NCI-H128 (cell line): ENCODE measurements around the gene MGAT4B.
"Not testable (repeated sequence)": the region's sequence is repeated elsewhere in the genome, so short reads cannot be mapped to it uniquely, and the experiment has no call there.

Source experiments
- DNase-seq: peaks from one replicate; lab custom pipeline; 2025; ENCODE audit not compliant: unreplicated experiment; lab: John Stamatoyannopoulos, UW

The MGAT4B gene

DNA sequence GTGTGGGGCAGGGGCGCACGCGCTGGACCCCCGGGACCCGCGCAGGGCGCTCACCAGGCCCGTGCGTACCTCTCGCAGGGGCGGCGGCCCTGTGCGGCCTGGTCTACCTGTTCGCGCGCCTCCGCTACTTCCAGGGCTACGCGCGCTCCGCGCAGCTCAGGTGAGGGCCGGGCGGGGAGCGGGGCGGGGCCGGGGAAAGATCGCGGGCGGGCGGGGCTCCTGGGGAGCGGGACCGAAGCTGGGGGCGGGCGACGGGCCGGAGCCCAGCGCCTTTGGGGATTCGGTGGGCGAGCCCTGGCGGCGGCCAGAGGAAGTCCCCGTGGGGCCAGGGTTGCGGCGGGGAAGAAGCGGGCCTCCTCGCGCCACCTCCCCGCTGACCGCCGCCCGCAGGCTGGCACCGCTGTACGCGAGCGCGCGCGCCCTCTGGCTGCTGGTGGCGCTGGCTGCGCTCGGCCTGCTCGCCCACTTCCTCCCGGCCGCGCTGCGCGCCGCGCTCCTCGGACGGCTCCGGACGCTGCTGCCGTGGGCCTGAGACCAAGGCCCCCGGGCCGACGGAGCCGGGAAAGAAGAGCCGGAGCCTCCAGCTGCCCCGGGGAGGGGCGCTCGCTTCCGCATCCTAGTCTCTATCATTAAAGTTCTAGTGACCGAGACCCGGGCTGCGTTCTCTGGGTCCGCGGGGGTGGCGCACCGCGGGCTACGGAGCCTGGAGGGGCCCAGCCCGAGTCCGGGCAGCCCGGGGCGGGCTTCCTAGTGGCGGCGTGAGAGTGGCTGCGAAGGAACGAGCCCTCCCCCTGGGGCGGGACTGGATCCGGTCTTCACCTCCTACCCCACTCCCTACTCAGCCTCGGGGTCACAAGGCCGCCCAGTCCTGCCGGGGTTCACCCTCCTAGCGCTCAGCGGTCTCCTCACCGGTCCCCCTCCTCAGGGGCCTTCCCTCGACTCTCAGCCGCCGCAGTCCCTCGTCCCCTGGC, 10.5 kb downstream of the MGAT4B start:
- DNase-seq = peak; percentile 48

DNA sequence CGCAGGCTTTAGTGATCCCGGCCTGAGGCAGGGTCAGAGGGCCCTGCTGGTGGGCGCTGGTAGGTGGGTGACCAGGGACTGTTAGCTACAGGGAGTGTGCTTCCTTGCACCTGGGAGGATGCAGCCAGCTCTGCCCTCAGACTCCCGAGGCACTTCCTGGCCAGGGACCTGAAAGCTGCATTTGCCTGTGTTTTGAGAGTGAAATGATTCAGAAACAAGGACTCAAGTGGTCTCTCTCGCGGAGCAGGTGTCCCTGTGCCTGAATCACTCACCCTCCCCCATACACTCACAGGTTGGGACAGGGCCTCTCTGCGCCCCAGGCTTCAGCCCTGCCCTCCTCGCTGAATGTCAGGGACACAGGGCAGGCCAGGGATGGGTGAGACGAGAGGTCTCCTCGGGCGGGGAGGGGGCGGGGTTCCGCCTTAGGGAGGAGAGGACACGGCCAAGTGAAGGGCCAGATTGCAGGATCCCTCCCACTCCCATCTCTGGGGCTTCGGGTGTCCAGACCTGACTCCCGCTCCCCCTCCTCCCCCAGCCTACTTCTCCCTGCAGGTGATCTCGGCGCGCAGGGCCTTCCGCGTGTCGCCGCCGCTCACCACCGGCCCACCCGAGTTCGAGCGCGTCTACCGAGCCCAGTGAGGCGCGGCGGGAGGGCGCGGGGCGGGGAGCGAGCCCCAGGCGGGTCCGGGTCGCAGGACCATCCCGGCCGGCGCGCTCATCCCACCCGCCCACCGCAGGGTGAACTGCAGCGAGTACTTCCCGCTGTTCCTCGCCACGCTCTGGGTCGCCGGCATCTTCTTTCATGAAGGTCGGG, 11.4 kb downstream of the MGAT4B start:
- peak; percentile 54 for DNase-seq

DNA sequence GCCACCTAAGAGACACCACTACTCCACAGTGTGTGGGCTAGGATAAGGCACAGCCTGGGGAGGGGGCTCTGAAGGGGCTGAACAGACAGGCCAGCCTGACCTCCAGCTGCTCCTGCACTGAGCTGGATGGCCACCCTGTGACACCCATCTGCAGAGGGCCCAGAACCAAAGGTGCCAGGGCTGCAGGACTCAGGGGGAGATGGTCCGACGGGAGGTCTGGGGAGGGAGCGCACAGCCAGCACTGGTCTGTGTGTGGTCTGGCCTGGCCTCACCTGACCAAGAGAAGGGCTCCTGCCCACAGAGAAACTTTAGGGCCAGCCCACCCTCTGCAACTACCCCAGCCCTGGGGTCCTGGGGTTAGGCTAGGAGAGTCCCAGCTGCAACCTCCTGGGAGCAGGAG, 12.1 kb downstream of the MGAT4B start:
- DNase-seq = no peak

DNA sequence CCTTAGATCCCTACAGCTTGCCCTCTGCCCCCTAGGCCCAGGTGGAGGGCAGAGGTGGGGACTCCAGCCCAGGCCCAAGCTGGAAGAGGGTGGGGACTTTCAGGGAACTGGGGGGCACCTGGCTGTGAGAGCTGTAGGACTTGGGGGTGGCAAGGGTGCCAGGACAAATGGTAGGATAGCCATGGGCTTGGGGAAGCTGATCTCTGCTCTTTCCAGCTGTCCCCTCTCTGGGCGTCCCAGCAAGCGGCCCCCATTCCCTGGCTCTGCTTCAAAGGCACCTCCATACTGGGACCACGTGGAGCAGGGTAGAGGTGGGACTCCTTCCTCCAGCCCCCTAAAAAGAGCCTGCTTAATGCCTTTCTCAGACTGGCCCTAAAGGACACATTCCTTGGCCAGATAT, 12.5 kb downstream of the MGAT4B start:
- no peak for DNase-seq

DNA sequence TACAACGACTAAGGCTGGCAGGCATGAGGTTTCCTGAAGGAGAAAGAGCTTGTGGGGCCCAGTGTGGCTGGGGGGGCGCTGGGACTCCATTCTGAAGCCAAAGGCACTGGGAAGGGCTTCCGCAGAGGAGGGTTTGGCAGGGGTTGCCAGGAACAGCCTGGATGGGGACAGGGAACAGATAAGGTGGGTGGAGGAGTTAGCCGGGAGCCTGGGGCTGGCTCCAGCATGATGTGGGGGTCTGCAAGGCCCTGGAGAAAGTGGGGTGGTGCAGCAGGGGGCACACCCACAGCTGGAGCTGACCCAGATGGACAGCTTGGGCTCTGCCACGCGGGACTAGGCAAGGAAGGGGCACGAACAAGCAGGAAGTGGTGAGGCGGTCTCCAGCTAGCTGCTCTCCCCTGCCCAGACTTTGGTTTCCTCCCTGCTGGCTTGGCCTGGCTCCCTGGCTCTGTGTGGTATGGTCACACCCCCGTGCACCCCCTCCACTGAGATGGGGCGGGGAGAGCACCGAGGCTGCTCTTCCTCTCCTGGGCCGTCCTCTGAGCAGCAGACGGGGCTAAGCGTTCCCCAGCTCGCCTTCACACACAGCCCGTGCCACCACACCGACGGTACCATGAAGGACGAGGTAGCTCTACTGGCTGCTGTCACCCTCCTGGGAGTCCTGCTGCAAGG, 13.1 kb downstream of the MGAT4B start, which contains the start of gene LTC4S:
Gene LTC4S (plus strand): TSS at position 519 of the 672 bp plus-strand sequence. CDS start 95 bp downstream, at position 614.
- no peak for DNase-seq

DNA sequence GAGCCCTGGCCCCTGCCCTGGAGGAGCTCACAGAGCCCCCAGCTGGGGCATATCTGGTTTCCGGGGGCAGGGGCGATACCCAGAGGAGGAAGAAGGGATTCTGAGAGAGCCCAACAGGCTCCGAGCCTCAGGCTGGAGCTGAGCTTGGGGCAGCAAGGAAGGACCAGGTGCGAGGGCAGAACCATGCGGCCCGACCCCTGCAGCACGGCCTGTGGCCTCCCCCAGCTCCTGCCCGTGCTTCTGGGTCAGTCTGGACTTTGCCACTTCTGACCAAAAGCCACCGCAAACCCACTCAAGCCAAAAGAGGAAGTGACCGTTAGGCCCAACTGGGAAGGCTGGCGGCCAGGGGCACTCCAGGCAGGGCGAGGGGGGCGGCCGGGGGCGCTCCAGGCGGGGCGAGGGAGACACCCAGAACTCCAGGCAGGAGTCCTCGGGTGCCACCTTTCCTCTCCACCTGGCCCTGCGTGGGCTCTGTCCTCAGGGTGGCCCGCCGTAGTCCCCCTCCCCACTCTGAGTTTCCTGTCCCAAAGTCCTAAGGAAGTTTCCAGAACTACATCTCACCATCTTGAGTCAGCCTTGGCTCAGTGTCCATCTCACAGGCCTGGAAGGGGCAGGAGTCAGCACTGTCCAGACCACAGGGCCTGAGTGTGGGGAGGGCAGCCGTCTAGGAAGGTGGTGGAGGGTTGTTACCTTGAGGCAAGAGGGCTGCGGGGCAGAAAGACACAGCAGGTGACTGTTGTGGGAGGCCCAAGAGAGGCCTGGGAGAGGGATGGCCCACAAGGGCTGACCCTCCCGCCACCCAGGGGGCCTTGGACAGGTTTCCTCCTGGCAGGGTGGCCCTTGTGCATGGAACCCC, 13.8 kb downstream of the MGAT4B start:
- DNase-seq = no peak

DNA sequence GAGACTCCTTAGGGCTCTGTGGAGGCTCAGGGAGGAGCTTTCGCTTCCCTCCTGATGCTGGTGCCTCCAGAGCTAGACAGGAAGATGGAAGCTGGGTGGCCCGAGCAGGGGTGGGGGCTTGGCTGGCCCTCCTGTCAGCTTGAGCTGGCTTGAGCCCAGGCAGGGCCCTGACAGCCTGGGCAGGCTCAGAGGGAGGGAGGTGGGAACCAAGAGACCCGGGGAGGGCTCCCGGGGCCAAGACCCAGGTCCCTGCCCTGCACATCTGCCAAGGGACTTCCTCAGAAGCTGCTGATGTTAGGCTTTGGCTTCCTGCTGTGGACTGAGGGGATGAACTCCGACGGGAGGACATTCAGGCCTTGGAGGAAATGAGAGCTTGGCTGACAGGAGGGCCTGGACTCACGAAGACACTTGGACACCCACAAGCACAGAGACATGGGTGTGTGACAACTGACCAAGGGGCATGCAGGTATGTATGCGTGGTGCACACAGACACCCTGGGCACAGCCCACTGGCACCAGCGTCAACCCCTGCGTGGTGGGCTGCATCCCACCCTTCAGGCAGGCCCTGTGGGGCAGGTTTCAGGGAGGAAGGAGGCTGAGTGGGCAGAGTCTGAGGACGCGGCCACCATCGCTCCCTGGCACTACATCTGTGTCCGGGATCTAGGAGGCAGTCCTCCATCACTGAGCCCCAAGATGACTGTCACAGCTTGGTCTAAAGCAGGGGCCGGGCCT, 14.6 kb downstream of the MGAT4B start:
- DNase-seq = no peak

DNA sequence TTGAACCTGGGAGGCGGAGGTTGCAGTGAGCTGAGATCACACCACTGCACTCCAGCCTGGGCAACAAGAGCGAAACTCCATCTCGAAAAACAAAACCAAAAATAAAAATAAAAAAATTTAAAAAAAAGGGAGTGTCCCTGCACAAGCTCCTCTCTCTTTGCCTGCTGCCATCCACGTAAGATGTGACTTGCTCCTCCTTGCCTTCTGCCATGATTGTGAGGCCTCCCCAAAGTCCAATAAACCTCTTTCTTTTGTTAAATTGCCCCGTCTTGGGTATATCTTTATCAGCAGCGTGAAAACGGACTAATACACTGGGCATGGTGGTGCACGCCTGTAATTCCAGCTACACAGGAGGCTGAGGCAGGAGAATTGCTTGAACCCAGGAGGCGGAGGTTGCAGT, 17.4 kb downstream of the MGAT4B start:
- not testable (repeated sequence) for DNase-seq

DNA sequence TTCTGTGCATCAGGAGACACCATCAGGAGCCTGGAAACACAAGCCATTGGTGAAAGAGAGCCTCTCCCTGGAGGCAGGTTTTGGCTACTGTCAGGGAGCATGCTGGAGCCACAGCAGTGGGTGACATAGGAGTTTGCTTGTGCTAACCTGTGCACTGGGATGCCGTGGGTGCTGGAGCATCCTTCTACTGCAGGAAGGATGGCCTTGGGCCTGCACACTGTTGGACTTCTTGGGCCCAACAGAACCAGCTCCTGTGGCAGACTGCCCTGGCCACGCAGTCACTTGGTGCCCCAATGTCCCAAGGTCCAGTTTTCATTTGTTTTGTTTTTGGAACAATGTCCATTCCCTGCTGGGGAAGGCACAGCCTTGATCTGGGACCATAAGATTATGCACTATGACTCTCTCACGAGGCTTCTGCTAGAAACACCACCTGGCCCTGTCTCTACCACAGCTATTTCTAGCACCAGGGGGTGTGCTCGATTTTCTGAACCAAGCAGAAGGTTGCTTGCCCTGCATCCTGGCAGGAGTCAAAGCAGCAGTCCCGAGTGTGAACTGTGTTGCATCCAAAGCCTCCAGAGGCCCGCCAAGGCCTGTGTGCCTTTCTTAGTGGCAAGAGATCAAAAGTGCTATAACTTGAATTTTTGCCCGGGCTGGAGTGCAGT, 18.3 kb downstream of the MGAT4B start:
- DNase-seq = no peak

DNA sequence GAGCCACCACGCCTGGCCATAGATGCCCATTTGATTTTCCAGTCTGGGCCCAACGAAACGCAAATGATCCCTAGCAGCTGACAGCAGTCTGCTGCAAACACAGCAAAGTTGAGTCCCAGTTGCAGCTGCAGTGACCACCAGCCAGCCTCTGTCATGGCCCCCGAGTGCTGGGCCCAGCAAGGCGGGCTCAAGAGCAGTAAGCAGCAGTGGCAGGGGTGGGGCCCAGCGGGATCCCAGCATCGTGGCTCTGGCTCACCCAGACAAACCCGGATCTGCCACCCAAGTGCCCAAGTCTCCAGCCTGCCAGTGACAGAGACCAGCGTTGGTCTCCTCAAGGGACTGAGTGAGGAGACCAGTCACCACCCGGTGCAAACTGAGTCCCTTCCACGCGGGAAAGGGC, 19.8 kb downstream of the MGAT4B start:
- DNase-seq = no peak

DNA sequence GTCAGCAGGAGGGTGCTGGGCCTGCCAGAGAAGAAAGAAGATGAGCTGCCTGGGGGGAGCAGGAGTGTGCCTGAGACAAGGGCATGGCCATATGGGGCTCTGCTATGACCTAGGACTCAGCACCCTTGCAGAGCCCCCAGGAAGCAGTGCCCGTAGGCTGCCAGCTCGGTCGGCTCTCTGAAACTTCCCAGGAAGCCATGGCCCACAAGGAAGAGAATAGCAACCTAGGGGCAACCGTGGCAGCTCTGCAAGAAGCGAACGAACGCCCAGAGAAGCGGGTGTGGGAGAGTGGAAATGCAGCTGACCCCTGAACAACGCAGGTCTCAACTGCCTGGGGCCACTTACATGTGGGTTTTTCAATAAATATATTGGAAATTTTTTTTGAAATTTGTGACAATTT, 23.5 kb downstream of the MGAT4B start:
- DNase-seq = no peak

DNA sequence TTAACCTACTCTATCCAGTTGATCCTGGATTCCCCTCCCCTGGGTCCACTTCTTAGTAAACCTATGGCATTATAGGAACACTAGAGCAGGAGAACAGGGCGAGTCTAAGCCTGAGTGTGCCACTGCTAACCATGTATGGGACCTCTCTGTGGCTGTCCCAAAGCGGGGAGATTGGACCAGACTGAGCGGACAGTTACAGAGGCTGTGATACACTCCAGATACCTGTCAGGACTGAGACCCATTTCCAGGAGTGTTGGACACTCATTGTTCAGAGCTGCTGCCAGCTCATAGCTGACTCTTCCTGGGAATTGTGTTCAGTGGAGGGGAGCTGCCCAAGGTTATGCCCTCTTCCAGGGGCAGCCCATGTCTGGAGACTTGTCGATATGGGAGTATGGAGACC, 24.8 kb downstream of the MGAT4B start:
- no peak for DNase-seq

DNA sequence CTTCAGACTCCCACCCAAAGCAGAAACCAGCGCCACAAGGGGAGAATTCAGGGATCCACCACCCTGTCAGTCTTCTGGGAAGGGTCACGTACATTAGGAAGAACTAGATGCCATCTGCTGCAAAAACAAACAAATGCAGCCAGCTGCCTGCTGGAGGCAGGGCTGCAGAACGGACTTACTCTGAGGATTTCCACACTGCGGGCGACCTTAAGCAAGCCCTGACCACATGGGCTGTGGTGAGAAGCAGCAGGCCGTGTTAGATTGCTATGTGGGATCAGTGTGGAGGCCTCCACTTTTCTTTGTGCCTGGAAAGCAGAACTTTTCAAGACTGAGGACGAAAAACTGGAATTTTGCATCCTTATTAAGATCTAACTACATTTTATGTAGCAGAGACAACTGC, 26.3 kb downstream of the MGAT4B start:
- DNase-seq = no peak

DNA sequence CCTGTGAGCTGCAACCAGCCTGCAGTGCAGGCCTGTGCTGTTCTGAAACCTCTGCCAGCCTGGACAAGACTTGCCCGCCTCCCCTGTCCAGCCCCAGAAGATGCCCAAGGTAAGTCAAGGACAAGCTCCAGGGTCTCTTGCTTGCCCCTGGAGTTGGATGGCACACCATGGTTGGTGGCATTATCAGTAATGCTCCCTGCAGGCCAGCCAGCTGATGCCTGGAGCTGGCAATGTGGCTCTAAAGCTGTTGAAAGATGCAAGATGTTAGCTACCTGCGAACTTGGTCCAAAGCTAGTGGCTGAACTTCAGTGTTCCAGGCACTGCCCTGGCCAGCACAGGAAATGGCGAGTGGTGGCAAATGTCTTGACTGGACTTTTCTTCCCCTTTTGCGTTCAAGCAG, 26.8 kb downstream of the MGAT4B start:
- no peak for DNase-seq

DNA sequence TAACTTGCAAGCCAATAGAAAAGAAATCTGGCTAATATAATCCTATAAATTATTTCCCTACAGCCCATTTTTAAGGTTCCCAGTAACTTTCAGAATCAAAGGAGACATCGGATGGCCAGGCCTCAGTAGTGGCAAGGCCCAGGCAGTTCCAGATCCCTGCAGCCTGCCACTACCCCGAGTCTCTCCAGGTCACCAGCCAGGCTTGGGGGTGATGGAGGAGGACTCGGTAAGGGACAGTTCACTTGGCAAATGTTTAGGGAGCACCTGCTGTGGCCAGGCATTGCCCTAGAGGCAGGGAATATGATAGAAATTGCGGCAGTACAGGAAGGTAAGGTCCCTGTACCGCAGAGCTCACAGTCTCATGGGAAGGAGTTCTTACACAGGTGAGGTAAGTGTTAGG, 28.1 kb downstream of the MGAT4B start:
- no peak for DNase-seq

DNA sequence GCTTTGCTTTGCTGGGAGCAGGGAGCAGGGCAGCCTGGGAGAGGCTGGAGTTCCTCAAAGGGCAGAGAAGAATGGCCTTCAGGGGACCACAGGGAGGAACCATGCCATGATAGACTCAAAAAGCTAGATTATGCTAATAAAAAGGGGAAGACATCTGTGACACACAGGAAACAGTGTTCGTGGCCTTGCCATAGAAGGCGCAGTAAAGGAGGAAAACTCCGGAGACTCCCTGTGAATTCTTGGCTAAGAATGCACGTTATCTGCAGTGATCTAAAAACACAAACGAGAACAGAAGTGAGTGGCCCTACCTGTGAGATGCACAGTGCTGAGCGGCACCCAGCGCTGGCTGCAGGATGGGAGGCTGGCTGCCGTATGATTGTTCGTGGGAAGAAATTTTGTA, 28.8 kb downstream of the MGAT4B start:
- no peak for DNase-seq

DNA sequence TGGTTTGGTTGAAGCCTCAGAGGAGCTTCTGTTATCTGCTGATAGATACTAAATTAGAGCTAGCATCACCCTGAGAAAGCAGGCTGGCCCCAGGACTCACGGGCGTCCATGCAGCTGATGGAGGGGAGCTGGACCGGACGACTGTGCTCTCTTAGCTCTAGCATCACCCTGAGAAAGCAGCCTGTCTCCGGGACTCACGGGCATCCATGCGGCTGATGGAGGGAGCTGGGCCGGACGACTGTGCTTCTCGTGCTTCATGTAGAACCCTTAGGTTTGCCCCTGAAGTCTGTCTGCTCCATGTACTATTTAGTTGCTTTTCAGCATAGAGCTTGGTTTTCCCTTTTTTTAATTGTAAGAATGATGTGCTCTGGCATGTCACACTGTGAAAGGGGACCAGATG, 29.2 kb downstream of the MGAT4B start:
- no peak for DNase-seq

DNA sequence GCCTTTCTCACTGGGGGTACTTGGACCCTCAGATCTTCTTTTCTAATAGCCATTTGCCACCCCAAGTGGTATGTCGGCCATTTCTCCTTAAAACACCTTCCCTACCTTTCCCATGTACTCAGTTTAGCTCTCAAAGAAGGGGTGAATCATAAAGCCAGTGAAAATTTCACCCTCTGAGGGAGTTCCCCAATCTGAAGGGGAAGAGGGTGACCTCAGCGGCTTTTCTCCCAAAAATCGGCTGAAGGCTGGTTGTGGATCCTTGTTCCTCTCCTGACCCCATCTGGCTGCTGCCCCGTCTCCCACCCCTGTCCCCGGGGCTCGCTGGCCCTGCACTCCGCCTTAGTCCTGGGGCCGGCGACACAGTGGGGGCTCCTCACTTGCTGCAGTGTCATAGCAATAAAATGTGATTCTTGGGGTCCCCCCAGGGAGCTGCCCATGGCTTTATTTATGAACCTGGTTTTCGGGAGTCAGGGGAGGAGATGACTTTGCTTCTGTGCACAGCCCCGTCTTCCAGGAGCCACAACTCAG, 30.2 kb downstream of the MGAT4B start:
- no peak for DNase-seq

DNA sequence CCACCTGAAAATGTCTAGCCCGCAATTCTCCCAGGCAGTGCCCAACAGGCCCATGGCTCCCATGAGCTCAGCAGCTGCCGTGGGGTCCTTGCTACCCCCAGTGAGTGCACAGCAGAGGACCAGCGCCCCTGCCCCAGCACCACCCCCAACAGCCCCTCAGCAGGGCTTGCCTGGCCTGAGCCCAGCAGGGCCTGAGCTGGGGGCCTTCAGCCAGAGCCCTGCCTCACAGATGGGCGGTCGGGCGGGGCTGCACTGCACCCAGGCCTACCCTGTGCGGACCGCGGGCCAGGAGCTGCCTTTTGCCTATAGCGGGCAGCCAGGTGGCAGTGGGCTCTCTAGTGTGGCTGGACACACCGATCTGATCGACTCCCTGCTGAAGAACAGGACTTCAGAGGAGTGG, 32.2 kb downstream of the MGAT4B start:
- no peak for DNase-seq
